ENCODE data around the gene CREB1.

DNA sequence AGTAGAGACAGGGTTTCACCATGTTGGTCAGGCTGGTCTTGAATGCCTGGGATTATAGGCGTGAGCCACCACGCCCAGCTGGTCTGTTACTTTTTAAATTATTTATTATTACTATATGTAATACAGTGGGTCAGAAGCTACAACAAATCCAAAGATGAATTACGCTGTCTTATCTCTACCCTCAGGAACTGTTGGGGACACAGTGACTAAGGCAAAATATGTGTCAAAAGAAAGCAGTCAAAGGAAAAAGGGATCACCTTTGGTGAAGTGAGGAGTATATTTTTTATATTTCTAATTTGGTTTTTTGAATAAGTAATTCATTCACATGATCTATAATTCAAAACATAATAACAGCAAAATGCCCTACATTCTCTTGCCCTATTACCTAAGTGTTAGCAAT is 4.7 kb downstream of the CREB1 start:
- TF ChIP-seq POLR2A (IDR thresholded peaks at IDR 0.05): no peak
- TF ChIP-seq, protein P1, sequence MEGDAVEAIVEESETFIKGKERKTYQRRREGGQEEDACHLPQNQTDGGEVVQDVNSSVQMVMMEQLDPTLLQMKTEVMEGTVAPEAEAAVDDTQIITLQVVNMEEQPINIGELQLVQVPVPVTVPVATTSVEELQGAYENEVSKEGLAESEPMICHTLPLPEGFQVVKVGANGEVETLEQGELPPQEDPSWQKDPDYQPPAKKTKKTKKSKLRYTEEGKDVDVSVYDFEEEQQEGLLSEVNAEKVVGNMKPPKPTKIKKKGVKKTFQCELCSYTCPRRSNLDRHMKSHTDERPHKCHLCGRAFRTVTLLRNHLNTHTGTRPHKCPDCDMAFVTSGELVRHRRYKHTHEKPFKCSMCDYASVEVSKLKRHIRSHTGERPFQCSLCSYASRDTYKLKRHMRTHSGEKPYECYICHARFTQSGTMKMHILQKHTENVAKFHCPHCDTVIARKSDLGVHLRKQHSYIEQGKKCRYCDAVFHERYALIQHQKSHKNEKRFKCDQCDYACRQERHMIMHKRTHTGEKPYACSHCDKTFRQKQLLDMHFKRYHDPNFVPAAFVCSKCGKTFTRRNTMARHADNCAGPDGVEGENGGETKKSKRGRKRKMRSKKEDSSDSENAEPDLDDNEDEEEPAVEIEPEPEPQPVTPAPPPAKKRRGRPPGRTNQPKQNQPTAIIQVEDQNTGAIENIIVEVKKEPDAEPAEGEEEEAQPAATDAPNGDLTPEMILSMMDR (IDR thresholded peaks at IDR 0.05): no peak

Data from heart left ventricle (tissue), 13 donors.